HG03025 (cell line): ENCODE results near the gene KCNK15.
"Not testable (repeated sequence)": the region's sequence is repeated elsewhere in the genome, so short reads cannot be mapped to it uniquely, and the experiment has no call there.

Source experiments
- ATAC-seq: cut with Tn5 transposase; IDR thresholded peaks from one replicate; pipeline ENCODE4 v1.9.1; 2021; ENCODE audit warnings: mild to moderate bottlenecking, moderate library complexity; ENCODE audit not compliant: unreplicated experiment, low FRiP score

The KCNK15 gene

DNA sequence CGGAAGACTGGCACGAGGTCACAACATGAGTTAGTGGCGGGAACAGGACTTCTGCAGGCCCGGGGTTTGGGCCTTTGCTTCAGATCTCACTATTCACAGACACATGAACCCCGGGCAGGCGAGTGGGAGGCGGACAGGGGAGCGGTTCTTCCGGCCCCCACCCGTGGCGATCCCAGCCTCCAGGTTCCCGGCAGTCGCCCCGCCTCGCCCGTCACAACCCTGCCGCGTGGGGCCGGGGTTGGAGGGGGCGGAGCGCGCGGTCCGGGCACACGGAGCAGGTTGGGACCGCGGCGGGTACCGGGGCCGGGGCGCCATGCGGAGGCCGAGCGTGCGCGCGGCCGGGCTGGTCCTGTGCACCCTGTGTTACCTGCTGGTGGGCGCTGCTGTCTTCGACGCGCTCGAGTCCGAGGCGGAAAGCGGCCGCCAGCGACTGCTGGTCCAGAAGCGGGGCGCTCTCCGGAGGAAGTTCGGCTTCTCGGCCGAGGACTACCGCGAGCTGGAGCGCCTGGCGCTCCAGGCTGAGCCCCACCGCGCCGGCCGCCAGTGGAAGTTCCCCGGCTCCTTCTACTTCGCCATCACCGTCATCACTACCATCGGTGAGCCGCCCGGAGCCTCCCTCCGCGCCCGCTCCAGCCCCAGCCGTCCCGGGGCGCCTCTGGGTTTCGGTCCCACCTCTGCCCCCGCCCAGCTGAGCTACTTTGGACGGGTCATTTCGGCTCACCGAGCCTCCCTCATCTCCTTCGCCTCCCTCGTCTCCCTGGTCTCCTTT is at the start of gene KCNK15:
Gene KCNK15 (plus strand): TSS at position 268 of the 769 bp plus-strand sequence. CDS start 46 bp downstream, at position 314.
- ATAC-seq = no peak

DNA sequence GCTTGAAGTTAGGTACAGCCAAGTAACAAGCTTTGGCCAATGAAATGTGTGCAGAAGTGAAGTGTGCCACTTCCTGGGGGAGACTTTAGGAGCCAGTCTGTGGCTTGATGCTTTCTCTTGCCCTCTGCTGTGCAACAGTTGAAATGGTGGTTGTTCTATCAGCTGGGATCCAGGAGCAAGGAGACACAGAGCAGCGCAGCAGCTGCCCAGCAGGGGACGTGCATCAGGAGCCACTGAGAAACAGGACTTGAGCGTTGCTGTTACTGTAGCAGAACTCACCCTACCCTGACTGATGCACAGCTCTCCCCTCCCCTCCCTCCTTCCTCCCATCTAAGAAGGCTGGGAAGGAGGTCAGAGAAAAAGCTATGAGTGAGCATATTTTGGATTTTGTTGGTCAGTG is 49.4 kb upstream of the KCNK15 start:
- no peak for ATAC-seq

- not testable (repeated sequence) for ATAC-seq
These were observed 48.6 kb upstream of the KCNK15 start for GRCh38 chr20:44697041-44697440.

DNA sequence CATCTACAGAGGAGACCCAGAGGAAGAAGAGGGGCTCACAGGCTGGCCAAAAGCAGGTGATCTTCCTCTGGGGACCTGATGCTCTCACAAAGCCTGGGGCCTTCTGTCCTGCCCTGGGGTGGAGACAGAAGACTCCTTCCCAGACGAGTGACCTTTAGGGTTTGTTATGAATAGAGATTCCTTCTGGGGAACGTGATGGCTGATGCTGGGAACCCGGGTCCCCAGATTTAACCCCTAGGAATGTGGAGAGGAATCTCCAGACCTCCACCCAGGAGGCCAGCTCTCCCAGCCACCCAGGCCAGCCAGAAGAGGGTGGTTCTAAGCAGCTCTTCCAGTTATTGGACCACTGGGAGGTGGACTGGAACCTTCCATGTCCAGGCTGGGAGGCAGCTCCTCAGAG is 47.3 kb upstream of the KCNK15 start:
- ATAC-seq = no peak

DNA sequence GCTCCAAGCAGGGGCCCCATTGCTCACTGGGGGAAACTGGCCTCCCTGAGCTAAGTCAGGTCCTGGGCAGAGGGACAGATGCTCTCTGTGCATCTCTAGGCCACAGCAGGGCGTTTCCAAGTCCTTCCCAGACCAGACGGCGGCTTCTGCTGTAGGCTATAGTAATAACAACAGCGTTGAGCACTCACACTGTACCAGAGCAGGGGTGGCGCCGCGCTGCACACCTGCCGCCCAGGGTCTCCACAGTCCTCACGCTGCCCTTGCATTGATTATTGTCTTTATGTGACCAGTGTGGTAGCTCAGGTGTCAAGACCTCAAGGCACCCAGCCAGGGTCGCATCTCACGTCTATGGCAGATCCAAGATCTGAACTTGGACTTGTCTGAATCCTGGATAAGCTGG is 45.4 kb upstream of the KCNK15 start:
- ATAC-seq = no peak

DNA sequence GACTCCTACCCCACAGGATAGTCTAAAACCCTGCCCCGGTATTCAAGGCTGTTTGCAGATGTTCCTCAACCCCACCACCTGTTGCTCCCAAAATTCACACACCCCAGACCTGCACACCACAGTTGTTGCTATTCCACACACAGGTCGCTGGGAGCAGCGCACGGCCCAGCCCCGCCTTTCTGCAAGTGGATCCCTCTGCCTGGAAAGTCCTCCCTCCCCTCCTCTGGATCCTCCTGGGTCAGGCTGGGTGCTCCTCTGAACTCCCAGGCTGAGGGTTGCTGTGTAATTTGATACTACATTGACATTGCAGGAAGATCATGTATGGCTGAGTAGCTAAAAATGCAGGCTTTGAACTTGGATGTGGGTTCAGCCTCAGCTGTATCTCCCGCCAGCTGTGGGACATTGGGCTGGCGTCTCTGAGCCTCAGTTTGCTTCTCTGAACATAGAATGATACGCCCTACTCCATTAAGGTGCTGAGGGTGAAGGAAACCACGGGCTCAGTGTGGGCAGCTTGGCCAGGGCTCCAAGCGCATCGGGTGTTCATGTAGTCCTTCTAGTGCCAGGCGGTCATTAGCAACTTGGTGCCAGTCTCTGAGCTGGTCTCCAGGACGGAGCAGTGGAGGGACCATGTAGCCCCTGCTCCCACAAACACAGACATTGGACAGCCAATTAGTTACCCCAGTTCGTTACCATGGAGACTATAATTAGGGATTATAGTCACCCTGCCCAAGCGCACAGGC is 44.4 kb upstream of the KCNK15 start:
- ATAC-seq = no peak

DNA sequence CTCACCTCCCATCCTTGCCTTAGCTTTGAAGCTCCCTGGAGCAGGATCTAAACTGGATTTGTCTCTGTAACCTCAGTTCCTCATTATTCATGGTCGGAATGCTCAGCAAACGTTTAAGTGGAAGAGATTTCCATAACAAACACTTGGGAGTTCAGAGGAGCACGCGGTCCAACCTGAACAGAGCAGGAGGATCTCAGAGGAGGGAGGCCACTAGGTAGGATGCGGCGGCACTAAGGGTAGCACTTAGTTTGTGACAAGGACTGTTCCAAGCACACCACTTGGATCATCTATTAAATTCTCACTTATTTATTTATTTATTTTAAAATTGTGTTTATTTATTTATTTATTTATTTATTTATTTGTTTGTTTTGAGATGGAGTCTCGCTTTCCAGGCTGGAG is 43.8 kb upstream of the KCNK15 start:
- no peak for ATAC-seq

DNA sequence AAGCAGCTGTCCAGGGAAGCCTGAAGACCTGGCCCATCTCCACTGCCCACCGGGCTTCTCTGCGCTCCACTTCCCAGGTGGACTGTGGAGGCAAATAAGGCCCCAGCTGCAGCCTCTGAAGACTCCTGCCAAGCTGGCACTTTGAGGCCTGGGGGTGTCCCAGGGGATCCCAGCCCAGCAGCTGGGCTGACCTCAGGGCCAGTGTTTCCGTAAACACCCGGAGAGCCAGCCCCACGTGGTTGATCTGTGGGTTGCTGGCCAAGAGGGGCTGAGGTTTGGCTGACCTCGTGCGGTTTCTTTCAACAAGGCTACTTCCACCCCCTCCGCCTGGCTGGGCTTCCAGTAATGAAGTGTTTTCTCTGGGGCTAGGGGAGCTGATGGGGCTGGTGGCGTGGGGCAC is 42.9 kb upstream of the KCNK15 start:
- no peak for ATAC-seq

- no peak for ATAC-seq
These were observed 42.3 kb upstream of the KCNK15 start for GRCh38 chr20:44703183-44703925.

- no peak for ATAC-seq
These were observed 41.6 kb upstream of the KCNK15 start for GRCh38 chr20:44703956-44704488.

DNA sequence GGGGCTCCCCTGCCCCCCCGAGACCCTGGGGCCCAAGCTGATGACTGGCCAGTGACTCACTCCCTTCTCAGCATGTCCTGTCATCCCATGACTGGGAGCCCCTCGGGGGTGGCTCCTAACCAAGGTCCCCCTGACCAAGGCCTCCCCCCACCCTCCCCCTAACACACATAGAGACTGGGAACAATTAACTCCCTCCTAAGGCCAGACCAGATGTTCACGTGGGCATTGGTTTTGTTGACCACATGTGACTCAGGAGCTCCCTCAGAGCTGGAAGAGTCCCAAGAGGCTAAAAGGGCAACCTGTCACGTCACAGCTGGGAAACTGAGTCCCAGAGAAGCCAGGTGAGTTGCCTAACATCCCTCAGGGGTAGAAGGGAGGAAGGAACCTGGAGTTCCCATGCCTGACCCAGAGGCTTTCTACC is 41.1 kb upstream of the KCNK15 start:
- no peak for ATAC-seq

DNA sequence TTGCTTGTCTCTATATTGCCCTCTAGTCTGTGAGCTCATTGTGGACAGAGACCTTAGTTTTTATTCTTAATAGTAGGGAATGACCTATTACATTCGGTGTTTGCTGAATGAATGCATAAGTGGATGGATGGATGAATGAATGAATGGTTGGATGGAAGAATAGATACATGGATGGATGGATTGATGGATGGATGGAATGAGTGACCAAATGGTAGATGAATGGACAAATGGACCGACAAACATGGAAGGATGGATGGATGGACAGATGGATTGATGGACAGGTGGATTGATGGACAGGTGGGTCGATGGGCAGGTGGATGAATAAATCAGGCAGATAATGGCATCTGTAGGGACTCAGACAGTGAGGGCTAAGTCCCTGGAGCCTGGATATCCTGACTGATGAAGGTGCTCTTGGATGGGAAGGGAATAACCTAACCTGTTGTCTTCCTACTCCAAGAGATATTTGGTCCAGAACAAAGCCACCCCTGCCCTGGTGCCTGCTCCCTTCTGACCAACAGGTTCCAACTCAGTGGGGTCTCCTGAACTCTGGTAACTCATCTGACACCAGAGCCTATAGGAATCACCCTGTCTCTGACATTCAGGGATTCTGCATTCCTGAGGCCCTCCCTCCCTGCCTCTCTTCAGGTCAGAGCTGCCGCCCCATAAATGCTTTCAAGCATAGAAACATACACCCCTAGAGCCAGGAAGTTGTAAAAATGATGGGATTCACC is 40.1 kb upstream of the KCNK15 start:
- ATAC-seq = no peak

DNA sequence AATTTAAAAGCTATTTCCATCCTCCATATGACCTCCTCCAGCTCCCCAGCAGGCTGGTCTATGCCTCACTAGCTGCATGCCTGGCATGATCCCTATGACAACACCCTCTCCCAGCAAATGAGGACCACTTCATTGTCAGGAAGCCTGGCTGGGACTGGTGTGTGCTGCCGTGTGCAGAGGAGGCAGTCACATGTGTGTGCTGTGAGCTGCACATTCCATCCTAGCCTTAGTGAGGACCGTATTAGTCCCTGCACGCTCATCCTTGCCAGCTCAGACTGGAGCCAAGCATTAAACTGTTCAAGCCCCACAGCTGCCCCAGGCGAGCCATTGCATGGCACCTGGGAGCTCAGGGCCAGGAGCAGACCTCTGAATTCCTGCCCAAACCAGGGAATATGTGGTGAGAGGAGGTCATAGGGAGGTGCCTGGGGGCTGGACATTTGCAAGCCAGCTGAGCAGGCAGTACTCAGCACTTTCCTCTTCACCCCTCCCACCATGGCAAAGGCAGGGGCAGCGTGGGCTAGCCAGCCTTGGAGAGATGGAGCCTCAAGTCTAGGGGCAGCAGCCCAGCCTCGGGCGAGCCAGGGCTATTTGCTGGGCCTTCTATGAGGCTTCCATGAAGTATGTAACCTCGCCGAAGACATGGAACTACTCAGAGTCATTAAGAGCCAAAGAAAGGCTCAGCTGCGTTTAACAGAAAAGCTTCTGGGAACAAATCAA is 39.2 kb upstream of the KCNK15 start:
- ATAC-seq = no peak

- no peak for ATAC-seq
These were observed 38.6 kb upstream of the KCNK15 start for GRCh38 chr20:44707018-44707579.

- ATAC-seq = no peak
These were observed 36.3 kb upstream of the KCNK15 start for GRCh38 chr20:44709380-44709779.

DNA sequence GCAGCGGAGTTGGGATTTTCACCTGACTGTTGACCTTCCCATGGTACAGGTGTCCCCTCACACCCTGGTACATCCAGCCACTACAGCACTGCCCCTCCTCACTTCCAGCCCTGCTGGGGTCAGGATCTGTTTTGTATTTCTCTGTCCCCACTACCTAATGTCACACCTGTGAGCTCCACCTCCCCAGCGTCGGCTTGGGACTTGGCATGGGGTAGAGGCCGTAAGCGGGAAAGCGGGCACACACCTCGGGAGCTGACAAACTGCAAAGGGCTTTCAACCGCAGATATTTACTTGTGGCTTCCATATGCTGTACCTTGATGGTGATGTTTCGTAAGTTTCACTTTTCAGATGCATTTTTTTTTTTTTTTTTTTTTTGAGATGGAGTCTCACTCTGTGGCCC is 35.9 kb upstream of the KCNK15 start:
- ATAC-seq = no peak

- ATAC-seq = no peak
These were observed 34.4 kb upstream of the KCNK15 start for GRCh38 chr20:44711237-44711636.

GRCh38 chr20:44714102-44714700 is 31.5 kb upstream of the KCNK15 start:
- ATAC-seq = no peak
